SU-DHL-6 (cell line): ENCODE data around the gene BPIFB2.
"Not testable (repeated sequence)": the region's sequence is repeated elsewhere in the genome, so short reads cannot be mapped to it uniquely, and the experiment has no call there.

Experiments
- H2AFZ ChIP-seq: fragments of 200-600 bp; sonication (generic); 2 replicates; pipeline ENCODE4 v1.6.1; 2014; ENCODE audit warnings: low read depth, mild to moderate bottlenecking, moderate library complexity, mixed read lengths, antibody characterized with exemption, low read length; ENCODE audit not compliant: severe bottlenecking
- H3F3A ChIP-seq: fragments of 200-600 bp; shearing (Covaris generic); 2 replicates; pipeline ENCODE4 v1.6.0; 2016; ENCODE audit warnings: antibody characterized with exemption, mild to moderate bottlenecking; ENCODE audit not compliant: insufficient read depth
- H3K27ac ChIP-seq: fragments of 200-600 bp; sonication (generic); 2 replicates; pipeline ENCODE4 v1.5.1; 2016; ENCODE audit warnings: low read depth, mild to moderate bottlenecking, low read length, moderate library complexity, mixed read lengths
- H3K27me3 ChIP-seq: fragments of 200-600 bp; sonication (generic), shearing (Covaris generic); 2 replicates; pipeline ENCODE4 v1.6.0; 2014; ENCODE audit warnings: mild to moderate bottlenecking, low read length
- H3K36me3 ChIP-seq: fragments of 200-600 bp; sonication (generic); 2 replicates; pipeline ENCODE4 v1.6.1; 2014; ENCODE audit warnings: mild to moderate bottlenecking, low read length, mixed read lengths
- H3K4me2 ChIP-seq: fragments of 300-600, 200-600 bp; shearing (Covaris generic), sonication (generic); 2 replicates; pipeline ENCODE4 v1.6.0; 2014; ENCODE audit warnings: low read length, low read depth, mild to moderate bottlenecking; ENCODE audit not compliant: poor library complexity, severe bottlenecking
- H3K4me3 ChIP-seq: fragments of 200-600 bp; sonication (generic); 2 replicates; pipeline ENCODE4 v1.5.1; 2014; ENCODE audit warnings: antibody characterized with exemption, low read length, mild to moderate bottlenecking, mixed read lengths; ENCODE audit not compliant: insufficient read depth, poor library complexity, severe bottlenecking
- H3K79me2 ChIP-seq: fragments of 200-600 bp; sonication (generic); 2 replicates; pipeline ENCODE4 v1.6.1; 2014; ENCODE audit warnings: mild to moderate bottlenecking, low read length, moderate library complexity; ENCODE audit not compliant: insufficient read depth
- H3K9ac ChIP-seq: fragments of 200-600 bp; sonication (generic); 2 replicates; pipeline ENCODE4 v1.7.0; 2014; ENCODE audit warnings: mild to moderate bottlenecking, low read length
- H3K9me2 ChIP-seq: fragments of 200-600 bp; sonication (generic); replicated peaks from 2 replicates; pipeline ENCODE4 v1.6.1; 2014; ENCODE audit warnings: low read length; ENCODE audit not compliant: insufficient read depth
- H3K9me3 ChIP-seq: fragments of 200-600 bp; sonication (generic); 2 replicates; pipeline ENCODE4 v1.6.1; 2014; ENCODE audit warnings: low read length, mixed read lengths; ENCODE audit not compliant: insufficient read depth
- H4K20me1 ChIP-seq: fragments of 200-600 bp; sonication (generic); 2 replicates; pipeline ENCODE4 v1.6.1; 2014; ENCODE audit warnings: low read depth, mild to moderate bottlenecking, antibody characterized with exemption, low read length, moderate library complexity, mixed read lengths
- CTCF ChIP-seq: fragments of 200-600 bp; sonication (generic); IDR thresholded peaks from one replicate; pipeline ENCODE4 v1.5.1; 2017; ENCODE audit warnings: antibody characterized with exemption, mild to moderate bottlenecking, low read length, moderate library complexity; ENCODE audit not compliant: insufficient read depth, poor library complexity, severe bottlenecking
- EZH2phosphoT487 ChIP-seq: fragments of 200-600 bp; sonication (generic), shearing (Covaris generic); conservative IDR thresholded peaks from 2 replicates; pipeline ENCODE4 v1.6.1; 2018; ENCODE audit warnings: mild to moderate bottlenecking, antibody characterized with exemption, low read length, moderate library complexity, mixed read lengths

BPIFB2 gene

GRCh38 chr20:32960222-32960518, 47.3 kb upstream of the BPIFB2 start:
- Histone ChIP-seq H3K4me3 (no peak overlapping the region), H3K9me3 (peaks cover 7% of the 10 kb centered on the region; the same call in 1 of the 2 replicates), H3F3A (no peaks in the 10 kb centered on the region), H3K4me2 (no peak overlapping the region), H4K20me1 (no peaks in the 10 kb centered on the region), H3K36me3 (peaks cover 7% of the 10 kb centered on the region; the same call in 1 of the 2 replicates), H3K27ac (no peak overlapping the region), H3K9ac (no peak overlapping the region), H2AFZ (no peak overlapping the region), H3K79me2 (no peaks in the 10 kb centered on the region), H3K9me2 (no peaks in the 10 kb centered on the region), H3K27me3 (no peaks in the 10 kb centered on the region)
- TF ChIP-seq CTCF (no peak), EZH2phosphoT487 (no peak)

- Histone ChIP-seq H3K9me3 (peaks cover 7% of the 10 kb centered on the region; the same call in 1 of the 2 replicates), H3K27ac (no peak overlapping the region), H3K4me3 (no peak overlapping the region), H2AFZ (no peak overlapping the region), H3K9ac (no peak overlapping the region), H3K27me3 (no peaks in the 10 kb centered on the region), H3K36me3 (peaks cover 7% of the 10 kb centered on the region; the same call in 1 of the 2 replicates), H3K4me2 (no peak overlapping the region), H3K9me2 (no peaks in the 10 kb centered on the region), H3F3A (no peaks in the 10 kb centered on the region), H3K79me2 (no peaks in the 10 kb centered on the region), H4K20me1 (no peaks in the 10 kb centered on the region)
- TF ChIP-seq EZH2phosphoT487 (no peak), CTCF (no peak)
These were observed 46.4 kb upstream of the BPIFB2 start for GRCh38 chr20:32960849-32961731.

GRCh38 chr20:32962053-32962452, 45.5 kb upstream of the BPIFB2 start:
- Histone ChIP-seq H3K27me3 (no peaks in the 10 kb centered on the region), H3F3A (no peaks in the 10 kb centered on the region), H3K79me2 (no peaks in the 10 kb centered on the region), H2AFZ (no peak overlapping the region), H4K20me1 (no peaks in the 10 kb centered on the region), H3K36me3 (no peaks in the 10 kb centered on the region), H3K4me2 (no peak overlapping the region), H3K27ac (no peak overlapping the region), H3K9me3 (no peaks in the 10 kb centered on the region), H3K9me2 (no peaks in the 10 kb centered on the region), H3K4me3 (no peak overlapping the region), H3K9ac (no peak overlapping the region)
- TF ChIP-seq EZH2phosphoT487, result no peak
- TF ChIP-seq CTCF, result no peak

- H3K9me3 ChIP-seq, H3K9me2 ChIP-seq, H4K20me1 ChIP-seq, H3F3A ChIP-seq, H3K4me3 ChIP-seq, H2AFZ ChIP-seq, H3K4me2 ChIP-seq, H3K27ac ChIP-seq, H3K36me3 ChIP-seq, H3K27me3 ChIP-seq, H3K79me2 ChIP-seq, H3K9ac ChIP-seq: not testable (repeated sequence)
These were observed 44.9 kb upstream of the BPIFB2 start for GRCh38 chr20:32962646-32963045.
